Motor neuron (in vitro differentiated cells): Measurements from ENCODE around the gene GAB2. TPM values are rescaled to one million over a fixed set of nuclear protein-coding genes. Genes with fewer than 3 reads are reported as not detected.

Experiments used
- ATAC-seq, 8 experiments: fragments of 200-7000 bp; cut with Tn5 transposase; replicated peaks in 6 of 8; 2 replicates each; pipeline ENCODE4 v1.8.0; 2021; ENCODE audit warnings: mild to moderate bottlenecking in 8 of 8, moderate library complexity in 8 of 8
- H3K27ac ChIP-seq, 2 donors: fragments of 250-450 bp; sonication (Bioruptor Pico); 2 replicates each; pipeline ENCODE4 v1.9.0; 2021; ENCODE audit warnings: antibody characterized with exemption in 2 of 2, mild to moderate bottlenecking in 2 of 2, moderate library complexity in 1 of 2
- H3K4me1 ChIP-seq, 2 donors: fragments of 250-450 bp; sonication (Bioruptor Pico); replicated peaks in 1 of 2; 2 replicates each; pipeline ENCODE4 v1.6.1; 2021; ENCODE audit warnings: antibody characterized with exemption in 2 of 2, mild to moderate bottlenecking in 2 of 2, moderate library complexity in 1 of 2
- H3K4me3 ChIP-seq, 5 donors: fragments of 250-450 bp; sonication (Bioruptor Pico); 2 replicates each; pipeline ENCODE4 v1.9.0; 2021; ENCODE audit warnings: antibody characterized with exemption in 5 of 5, mild to moderate bottlenecking in 5 of 5, moderate library complexity in 4 of 5
- WGBS, 10 experiments: fragments of 450-650 bp; shearing (Covaris generic); methylation state at CpG; one replicate each; pipeline ENCODE4 v1.0.0; 2022; 5-methylcytosine and 5-hydroxymethylcytosine counted together
- in situ Hi-C, 9 experiments: fragments of 400-800 bp; cut with MboI; loops; one replicate each; pipeline ENCODE4 v1.15.0; 2021; ENCODE audit warnings: low sequenced_read_pairs in 9 of 9, low pct_unique_long_range_greater_than_20kb in 2 of 9; ENCODE audit not compliant: unreplicated experiment in 9 of 9
- total RNA-seq, 8 experiments: library from RNA; unstranded; fragments of 300-600 nt; gene quantifications; 2 replicates each; pipeline versions ENCODE4 v1.2.3 to v1.2.4, GENCODE V29; 2022

GAB2 gene
- total RNA-seq, 8 experiments from 2014 or later: 2.5 to 44.1 (median 25.6) TPM

DNA sequence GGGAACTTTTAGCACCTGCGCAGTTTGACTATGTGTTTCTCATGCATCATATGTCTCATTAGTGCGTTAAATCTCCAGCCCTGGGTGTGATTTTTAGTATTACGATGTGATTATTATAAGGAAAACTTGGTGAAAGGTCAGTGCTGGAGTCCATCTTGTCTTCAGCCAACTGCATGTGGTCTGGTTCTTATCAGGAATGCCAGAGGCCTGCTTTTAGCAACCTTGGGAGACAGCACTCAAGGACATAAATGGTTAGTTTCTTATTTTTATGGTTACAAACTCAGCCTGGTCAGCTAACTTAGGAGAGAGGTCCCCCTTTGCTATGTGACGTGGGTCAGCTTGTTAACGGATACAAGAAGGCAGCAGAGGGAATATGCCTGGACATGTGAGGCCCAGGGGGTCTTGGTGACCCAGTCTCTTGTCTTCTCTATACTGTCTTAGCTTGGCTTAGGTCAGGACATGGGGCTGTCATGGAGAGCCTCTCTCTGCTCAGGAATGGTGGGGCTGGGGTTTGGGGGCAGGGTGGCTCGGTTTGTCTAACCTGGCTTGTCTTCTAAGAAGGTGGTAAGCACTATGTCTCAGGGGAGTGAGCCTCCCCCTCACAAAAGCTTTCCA, 250.7 kb downstream of the GAB2 start:
- in situ Hi-C loops: no loop called here
- no peak for ATAC-seq
- Histone ChIP-seq H3K4me1 (peaks cover 0 to 3% of the 10 kb centered on the region in 2 donors), H3K27ac (no peak overlapping the region), H3K4me3 (no peak overlapping the region)
- 93 to 100% (median 100%) methylated on average over 1 to 4 of the region's 6 CpGs; no CpG with 5 or more reads in 3 of the 10 experiments for WGBS, 10 experiments

Other genes with a start within 250 kb of the GAB2 start
- gene KCTD21, start 229.2 kb downstream of the GAB2 start, total RNA-seq: 10 to 100 TPM in 1 of 8 experiments, 1 to 10 TPM in 7; 2.8 to 13.0 (median 4.1) TPM
- 10 to 100 TPM in 4 of 8 experiments, 1 to 10 TPM in 4; 4.3 to 13.4 (median 9.9) TPM for gene USP35, start 228.9 kb downstream of the GAB2 start, total RNA-seq
- 10 to 100 TPM; 11.5 to 36.0 (median 28.1) TPM for gene NARS2, start 157.0 kb upstream of the GAB2 start, total RNA-seq